ENCODE data around the gene MTTP.

DNA sequence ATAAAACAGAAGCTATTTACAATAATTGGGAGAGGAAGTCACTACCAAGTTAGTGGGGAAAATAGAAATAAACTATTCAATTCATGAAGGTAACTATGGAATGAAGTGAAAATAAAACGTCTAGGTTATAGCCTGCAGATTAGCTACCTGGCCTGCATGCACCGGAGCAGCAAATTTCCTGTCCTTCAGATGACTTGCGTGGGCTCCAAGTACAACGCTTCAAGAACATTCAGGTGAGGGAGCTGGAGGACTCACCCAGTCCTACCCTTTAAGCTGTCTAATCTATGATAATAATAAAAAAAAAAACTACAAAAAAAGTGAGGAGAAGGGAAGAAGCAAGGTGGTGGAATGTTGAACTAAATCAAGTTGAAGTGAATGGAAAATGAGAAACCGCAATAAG, 69.8 kb downstream of the MTTP start:
- TF ChIP-seq, protein P1, sequence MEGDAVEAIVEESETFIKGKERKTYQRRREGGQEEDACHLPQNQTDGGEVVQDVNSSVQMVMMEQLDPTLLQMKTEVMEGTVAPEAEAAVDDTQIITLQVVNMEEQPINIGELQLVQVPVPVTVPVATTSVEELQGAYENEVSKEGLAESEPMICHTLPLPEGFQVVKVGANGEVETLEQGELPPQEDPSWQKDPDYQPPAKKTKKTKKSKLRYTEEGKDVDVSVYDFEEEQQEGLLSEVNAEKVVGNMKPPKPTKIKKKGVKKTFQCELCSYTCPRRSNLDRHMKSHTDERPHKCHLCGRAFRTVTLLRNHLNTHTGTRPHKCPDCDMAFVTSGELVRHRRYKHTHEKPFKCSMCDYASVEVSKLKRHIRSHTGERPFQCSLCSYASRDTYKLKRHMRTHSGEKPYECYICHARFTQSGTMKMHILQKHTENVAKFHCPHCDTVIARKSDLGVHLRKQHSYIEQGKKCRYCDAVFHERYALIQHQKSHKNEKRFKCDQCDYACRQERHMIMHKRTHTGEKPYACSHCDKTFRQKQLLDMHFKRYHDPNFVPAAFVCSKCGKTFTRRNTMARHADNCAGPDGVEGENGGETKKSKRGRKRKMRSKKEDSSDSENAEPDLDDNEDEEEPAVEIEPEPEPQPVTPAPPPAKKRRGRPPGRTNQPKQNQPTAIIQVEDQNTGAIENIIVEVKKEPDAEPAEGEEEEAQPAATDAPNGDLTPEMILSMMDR (IDR thresholded peaks at IDR 0.05) = no peak
- TF ChIP-seq POLR2AphosphoS5 (IDR thresholded peaks at IDR 0.05) (no peak), POLR2A (IDR thresholded peaks at IDR 0.05) (no peak)
